NT2/D1 (cell line): ENCODE measurements around the gene HNRNPUL2.

Experiments
- DNase-seq: peaks from one replicate; pipeline ENCODE4 v3.0.0-alpha.2; 2011; ENCODE audit warnings: low read depth, low spot score
- H3K27me3 ChIP-seq: 2 replicates; pipeline ENCODE4 v1.6.0; 2011; ENCODE audit warnings: mild to moderate bottlenecking; ENCODE audit not compliant: insufficient read length, insufficient read depth
- H3K36me3 ChIP-seq: 2 replicates; pipeline ENCODE4 v1.6.1; 2011; ENCODE audit warnings: mild to moderate bottlenecking, low read length, mixed read lengths; ENCODE audit not compliant: insufficient read depth, insufficient read length
- H3K4me1 ChIP-seq: 2 replicates; pipeline ENCODE4 v1.5.1; 2011; ENCODE audit not compliant: insufficient read depth, insufficient read length
- H3K4me3 ChIP-seq: 2 replicates; pipeline ENCODE4 v1.5.1; 2011; ENCODE audit warnings: low read depth; ENCODE audit not compliant: insufficient read length
- H3K9ac ChIP-seq: 2 replicates; pipeline ENCODE4 v1.6.0; 2011; ENCODE audit warnings: low read depth; ENCODE audit not compliant: insufficient read length
- H3K9me3 ChIP-seq: 2 replicates; pipeline ENCODE4 v1.5.1; 2011; ENCODE audit warnings: mild to moderate bottlenecking, low read length; ENCODE audit not compliant: insufficient read depth
- SUZ12 ChIP-seq: IDR thresholded peaks from 2 replicates; pipeline ENCODE4 v1.6.1; 2011; ENCODE audit not compliant: insufficient read length, insufficient read depth; ENCODE audit errors: extremely low read depth
- YY1 ChIP-seq: IDR thresholded peaks from 2 replicates; pipeline ENCODE4 v1.6.1; 2011; ENCODE audit not compliant: insufficient read length, insufficient read depth
- ZNF274 ChIP-seq: IDR thresholded peaks from 2 replicates; pipeline ENCODE4 v1.6.1; 2011; ENCODE audit warnings: mild to moderate bottlenecking, low read depth, low read length

The HNRNPUL2 gene

GRCh38 chr11:62713343-62713742 lies 13.9 kb downstream of the HNRNPUL2 start:
- Histone ChIP-seq H3K9me3 (no peaks in the 10 kb centered on the region), H3K36me3 (peaks cover 78% of the 10 kb centered on the region), H3K4me1 (peaks cover 20% of the 10 kb centered on the region), H3K4me3 (no peak overlapping the region), H3K27me3 (no peaks in the 10 kb centered on the region), H3K9ac (no peak overlapping the region)
- DNase-seq: no peak
- no peak for TF ChIP-seq SUZ12

GRCh38 chr11:62712861-62713260 lies 14.4 kb downstream of the HNRNPUL2 start:
- H3K4me3 ChIP-seq: no peak overlapping the region
- no peak overlapping the region for H3K9ac ChIP-seq
- H3K9me3 ChIP-seq: no peaks in the 10 kb centered on the region
- TF ChIP-seq ZNF274 (no peak), YY1 (no peak), SUZ12 (no peak)
- peaks cover 24% of the 10 kb centered on the region for H3K4me1 ChIP-seq
- no peaks in the 10 kb centered on the region for H3K27me3 ChIP-seq
- H3K36me3 ChIP-seq: peaks cover 76% of the 10 kb centered on the region
- no peak for DNase-seq

DNA sequence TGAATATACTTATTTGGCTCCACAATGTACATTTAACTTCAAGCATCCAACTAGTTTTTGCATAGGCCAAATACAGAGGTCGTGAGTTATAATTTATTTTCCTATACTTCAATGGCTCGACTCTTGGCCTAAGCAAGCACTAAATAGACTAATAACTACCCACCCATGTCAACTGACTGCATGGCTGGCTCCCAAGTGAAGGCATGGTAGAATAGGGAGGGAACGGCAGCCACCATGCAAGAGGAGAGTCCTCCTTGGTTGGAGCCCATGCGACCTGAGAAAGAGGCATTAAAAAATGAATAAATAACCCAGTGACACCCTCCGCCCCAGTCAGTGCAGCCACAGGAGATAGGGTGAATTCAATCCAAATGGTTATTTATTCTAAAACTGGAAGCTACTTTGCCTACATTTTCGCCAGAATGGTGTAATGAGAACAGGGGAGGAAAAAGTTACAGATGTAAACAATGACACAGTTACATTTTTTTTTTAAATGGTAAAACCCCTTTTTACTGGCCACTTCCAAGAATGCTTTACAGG lies 14.9 kb downstream of the HNRNPUL2 start:
- no peaks in the 10 kb centered on the region for H3K9me3 ChIP-seq
- DNase-seq: no peak
- peaks cover 71% of the 10 kb centered on the region for H3K36me3 ChIP-seq

GRCh38 chr11:62710001-62710345 lies 17.3 kb downstream of the HNRNPUL2 start:
- DNase-seq: no peak
- peak overlapping the region; percentile 81 for H3K9ac ChIP-seq
- peak overlapping the region; percentile 60 for H3K4me3 ChIP-seq
- no peaks in the 10 kb centered on the region for H3K27me3 ChIP-seq
- TF ChIP-seq ZNF274: no peak
- TF ChIP-seq SUZ12: no peak
- no peak for TF ChIP-seq YY1
- no peaks in the 10 kb centered on the region for H3K9me3 ChIP-seq
- H3K4me1 ChIP-seq: peaks cover 27% of the 10 kb centered on the region
- H3K36me3 ChIP-seq: peaks cover 54% of the 10 kb centered on the region

More for the DNA sequence above, 14.9 kb downstream of the HNRNPUL2 start:
- H3K9ac ChIP-seq: no peak overlapping the region
- no peaks in the 10 kb centered on the region for H3K27me3 ChIP-seq
- peaks cover 27% of the 10 kb centered on the region for H3K4me1 ChIP-seq
- no peak overlapping the region for H3K4me3 ChIP-seq
- no peak for TF ChIP-seq SUZ12
- TF ChIP-seq YY1: no peak
- TF ChIP-seq ZNF274: no peak

DNA sequence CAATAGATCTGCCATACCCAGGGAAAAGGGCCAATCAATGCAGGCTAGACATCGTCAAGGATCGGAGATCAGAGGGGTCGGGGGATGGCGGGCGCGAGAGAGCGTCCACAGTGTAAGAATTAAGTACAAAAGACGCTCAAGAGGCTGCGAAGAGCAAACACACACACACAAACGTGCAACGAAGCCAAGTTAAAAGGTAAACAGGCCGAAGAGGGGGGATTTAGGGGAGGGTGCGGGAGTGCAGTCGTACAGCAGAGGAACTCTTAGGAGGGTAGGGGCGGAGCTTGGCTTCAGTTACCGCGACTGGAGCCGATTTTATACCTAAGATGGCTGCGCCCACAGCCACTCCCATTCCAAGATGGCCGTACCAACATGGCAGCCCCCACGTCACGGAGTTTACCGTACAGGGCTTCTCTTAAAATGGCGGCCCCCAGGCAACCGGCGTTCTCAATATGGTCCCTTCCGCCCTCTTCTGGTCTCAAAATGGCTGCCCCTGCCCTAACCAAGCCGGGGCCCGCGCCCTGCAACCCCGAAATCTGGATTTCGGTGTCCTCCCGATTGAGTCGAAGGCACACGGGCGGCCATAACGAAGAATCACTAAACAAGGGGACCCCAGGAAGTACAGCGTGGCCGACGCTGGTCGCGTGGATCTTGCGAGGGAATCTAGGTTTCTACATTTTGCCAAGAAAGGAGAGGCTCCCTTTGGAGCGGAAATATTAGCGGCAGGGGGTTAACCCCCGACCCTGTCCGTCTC lies 17.8 kb downstream of the HNRNPUL2 start:
- Histone ChIP-seq H3K4me1 (peaks cover 23% of the 10 kb centered on the region), H3K27me3 (no peaks in the 10 kb centered on the region), H3K9ac (peak overlapping the region; percentile 81), H3K9me3 (no peaks in the 10 kb centered on the region), H3K36me3 (peaks cover 55% of the 10 kb centered on the region), H3K4me3 (peak overlapping the region; percentile 60)
- peak; percentile 100 for TF ChIP-seq YY1
- TF ChIP-seq ZNF274: no peak
- TF ChIP-seq SUZ12: no peak
- peak; percentile 98 for DNase-seq

GRCh38 chr11:62708793-62709192 lies 18.5 kb downstream of the HNRNPUL2 start:
- H3K4me3 ChIP-seq: peak overlapping the region; percentile 60
- H3K9ac ChIP-seq: peak overlapping the region; percentile 76
- H3K36me3 ChIP-seq: peaks cover 49% of the 10 kb centered on the region
- no peaks in the 10 kb centered on the region for H3K27me3 ChIP-seq
- H3K9me3 ChIP-seq: no peaks in the 10 kb centered on the region
- no peak for DNase-seq
- TF ChIP-seq YY1 (no peak), SUZ12 (no peak), ZNF274 (no peak)
- H3K4me1 ChIP-seq: peaks cover 21% of the 10 kb centered on the region

DNA sequence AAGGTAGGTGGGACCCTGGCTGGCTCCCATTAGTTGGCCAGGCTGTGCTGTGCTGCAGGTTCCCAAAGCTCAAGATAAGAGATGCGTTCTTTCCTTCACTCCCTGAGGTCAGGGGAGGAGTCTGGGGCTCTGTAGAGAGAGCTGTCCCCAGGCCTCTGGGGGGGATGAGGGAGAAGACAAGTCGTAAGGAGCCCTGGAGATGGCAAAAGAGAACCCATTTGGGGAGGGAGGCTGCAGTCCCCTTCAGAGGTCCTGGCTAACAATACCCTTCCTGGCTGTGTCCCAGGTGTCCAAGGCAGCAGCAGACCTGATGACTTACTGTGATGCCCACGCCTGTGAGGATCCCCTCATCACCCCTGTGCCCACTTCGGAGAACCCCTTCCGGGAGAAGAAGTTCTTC lies 18.9 kb downstream of the HNRNPUL2 start:
- Histone ChIP-seq H3K9ac (peak overlapping the region; percentile 76), H3K27me3 (no peaks in the 10 kb centered on the region), H3K4me1 (peaks cover 18% of the 10 kb centered on the region), H3K4me3 (peak overlapping the region; percentile 60), H3K9me3 (no peaks in the 10 kb centered on the region), H3K36me3 (peaks cover 45% of the 10 kb centered on the region)
- no peak for TF ChIP-seq SUZ12
- TF ChIP-seq ZNF274: no peak
- TF ChIP-seq YY1: no peak
- DNase-seq: no peak

DNA sequence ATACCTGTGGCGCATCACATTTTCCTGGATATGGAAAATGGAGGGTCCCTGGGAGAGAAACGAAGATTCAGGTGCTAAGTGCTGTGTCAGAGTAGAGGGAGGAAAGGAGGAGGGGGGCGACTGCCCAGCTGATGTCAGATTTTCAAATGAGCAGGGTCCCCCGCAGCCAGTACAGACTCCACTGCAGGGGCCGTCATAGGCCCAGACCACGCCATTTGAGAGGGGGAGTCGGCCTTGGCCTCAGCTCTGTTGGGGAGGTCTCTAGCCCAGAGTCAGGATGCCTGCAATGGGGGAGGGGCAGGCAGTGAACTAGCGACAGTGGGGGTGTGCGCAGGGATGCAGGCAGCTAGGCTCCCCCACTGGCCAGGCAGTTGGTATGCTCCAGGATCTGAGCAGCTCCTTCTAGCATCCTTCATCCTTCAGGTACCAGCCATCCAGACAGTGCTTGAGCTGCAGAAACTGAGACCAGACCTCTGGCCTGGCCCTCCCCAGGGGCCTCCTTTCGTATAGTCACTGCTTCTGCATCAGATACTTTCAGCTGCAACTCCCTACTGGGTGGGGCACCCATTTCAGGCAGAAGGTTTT lies 19.9 kb downstream of the HNRNPUL2 start, which contains the start of the genes BSCL2 and GNG3:
Gene BSCL2 (minus strand): TSS at position 148 of the 585 bp plus-strand sequence. CDS start 229 bp downstream, outside the sequence.
Gene GNG3 (plus strand): TSS at position 400 of the 585 bp plus-strand sequence. CDS start 620 bp downstream, outside the sequence.
- no peaks in the 10 kb centered on the region for H3K27me3 ChIP-seq
- no peaks in the 10 kb centered on the region for H3K9me3 ChIP-seq
- peak within 1 kb of the TSS; percentile 72 for H3K4me3 ChIP-seq
- peaks cover 17% of the 10 kb centered on the region for H3K4me1 ChIP-seq
- TF ChIP-seq YY1: no peak
- peaks cover 44% of the 10 kb centered on the region for H3K36me3 ChIP-seq
- peak within 1 kb of the TSS; percentile 97 for H3K9ac ChIP-seq
- DNase-seq: peak; percentile 99
